Endothelial cell of umbilical vein (primary cell): ENCODE measurements around the gene CERS6.

Source experiments
- EZH2 ChIP-seq: IDR thresholded peaks from 2 replicates; pipeline ENCODE4 v1.6.1; 2012; ENCODE audit warnings: borderline replicate concordance, low read depth, mild to moderate bottlenecking, moderate library complexity, low read length, inconsistent platforms; ENCODE audit not compliant: severe bottlenecking
- FOS ChIP-seq: IDR thresholded peaks from 2 replicates; pipeline ENCODE4 v1.6.1; 2011; ENCODE audit warnings: mild to moderate bottlenecking, low read length, moderate library complexity, borderline replicate concordance; ENCODE audit not compliant: insufficient read depth
- JUN ChIP-seq: IDR thresholded peaks from 2 replicates; pipeline ENCODE4 v1.6.1; 2011; ENCODE audit warnings: borderline replicate concordance, low read depth; ENCODE audit not compliant: insufficient read length, insufficient read depth
- MYC ChIP-seq: IDR thresholded peaks from one replicate; pipeline ENCODE4 v1.6.1; 2011; ENCODE audit warnings: mild to moderate bottlenecking, low read depth, low read length
- POLR2A ChIP-seq: IDR thresholded peaks from 2 replicates; pipeline ENCODE4 v1.6.1; 2012; ENCODE audit warnings: low read depth, mild to moderate bottlenecking, control low read depth, low read length
- POLR2AphosphoS5 ChIP-seq: IDR thresholded peaks from 2 replicates; pipeline ENCODE4 v1.6.1; 2012; ENCODE audit warnings: low read depth, mild to moderate bottlenecking, control low read depth, low read length, moderate library complexity; ENCODE audit not compliant: insufficient read depth
- TF ChIP-seq, protein P1 (sequence below), 2 donors: IDR thresholded peaks; 1 replicate in 1 of 2; 2 replicates in 1 of 2; pipeline ENCODE4 v1.5.1; 2011; ENCODE audit warnings: low read length in 2 of 2, mild to moderate bottlenecking in 2 of 2, moderate library complexity in 2 of 2, control low read depth in 1 of 2, inconsistent platforms in 1 of 2, low read depth in 1 of 2; ENCODE audit not compliant: insufficient read depth in 1 of 2; ENCODE audit errors: extremely low read depth in 1 of 2
- TF ChIP-seq, protein P2 (sequence below): IDR thresholded peaks from 2 replicates; pipeline ENCODE4 v1.6.1; 2011; ENCODE audit not compliant: insufficient read depth, insufficient read length

DNA sequence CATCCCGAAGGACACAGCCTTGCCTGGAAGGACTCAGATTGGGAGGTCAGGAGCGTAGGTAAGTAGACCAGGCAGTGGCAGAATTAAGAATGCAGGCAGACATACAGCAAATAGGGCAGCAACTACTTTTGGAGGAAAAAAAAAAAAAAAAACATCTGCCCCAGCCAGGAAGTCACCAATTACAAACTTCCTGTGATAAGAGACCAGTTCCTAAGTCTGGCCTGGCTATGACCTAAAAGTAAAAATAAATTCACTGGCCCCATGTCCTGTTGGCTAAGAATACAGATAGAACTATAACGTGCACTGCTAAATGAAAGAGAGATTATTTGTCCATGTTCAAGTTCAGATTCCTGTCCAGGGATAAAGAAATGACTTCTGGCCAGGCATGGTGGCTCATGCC lies 301.2 kb downstream of the CERS6 start:
- TF ChIP-seq POLR2A (no peak), EZH2 (no peak), POLR2AphosphoS5 (peak; percentile 53), MYC (no peak), JUN (no peak), FOS (no peak)
- TF ChIP-seq, protein P1, sequence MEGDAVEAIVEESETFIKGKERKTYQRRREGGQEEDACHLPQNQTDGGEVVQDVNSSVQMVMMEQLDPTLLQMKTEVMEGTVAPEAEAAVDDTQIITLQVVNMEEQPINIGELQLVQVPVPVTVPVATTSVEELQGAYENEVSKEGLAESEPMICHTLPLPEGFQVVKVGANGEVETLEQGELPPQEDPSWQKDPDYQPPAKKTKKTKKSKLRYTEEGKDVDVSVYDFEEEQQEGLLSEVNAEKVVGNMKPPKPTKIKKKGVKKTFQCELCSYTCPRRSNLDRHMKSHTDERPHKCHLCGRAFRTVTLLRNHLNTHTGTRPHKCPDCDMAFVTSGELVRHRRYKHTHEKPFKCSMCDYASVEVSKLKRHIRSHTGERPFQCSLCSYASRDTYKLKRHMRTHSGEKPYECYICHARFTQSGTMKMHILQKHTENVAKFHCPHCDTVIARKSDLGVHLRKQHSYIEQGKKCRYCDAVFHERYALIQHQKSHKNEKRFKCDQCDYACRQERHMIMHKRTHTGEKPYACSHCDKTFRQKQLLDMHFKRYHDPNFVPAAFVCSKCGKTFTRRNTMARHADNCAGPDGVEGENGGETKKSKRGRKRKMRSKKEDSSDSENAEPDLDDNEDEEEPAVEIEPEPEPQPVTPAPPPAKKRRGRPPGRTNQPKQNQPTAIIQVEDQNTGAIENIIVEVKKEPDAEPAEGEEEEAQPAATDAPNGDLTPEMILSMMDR (IDR thresholded peaks at IDR 0.05; ENCODE audit: extremely low read depth in 1 of 2, insufficient read depth in 1 of 2, low read depth in 1 of 2, low read length in 2 of 2), result no peak
- TF ChIP-seq, protein P2, sequence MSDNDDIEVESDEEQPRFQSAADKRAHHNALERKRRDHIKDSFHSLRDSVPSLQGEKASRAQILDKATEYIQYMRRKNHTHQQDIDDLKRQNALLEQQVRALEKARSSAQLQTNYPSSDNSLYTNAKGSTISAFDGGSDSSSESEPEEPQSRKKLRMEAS, result no peak
